ENCODE results near the gene ZNF260.

Gene ZNF260

GRCh38 chr19:36489118-36489919 lies 38.8 kb downstream of the ZNF260 start, which contains the start of gene ZNF566:
Gene ZNF566, minus strand, starts transcription at chr19:36489561. Its CDS starts 13,004 bp downstream, at chr19:36476557.
- peak; percentile 87 to 98 for DNase-seq

- peak in 1 of 2 experiments; percentile 52 for DNase-seq
These were observed 39.3 kb downstream of the ZNF260 start for GRCh38 chr19:36488846-36489117.

GRCh38 chr19:36488118-36488845 lies 39.8 kb downstream of the ZNF260 start:
- DNase-seq, result no peak

- no peak for DNase-seq
These were observed 44.4 kb downstream of the ZNF260 start for GRCh38 chr19:36483653-36484052.

- no peak for DNase-seq
These were observed 45.2 kb downstream of the ZNF260 start for GRCh38 chr19:36482876-36483275.
